ENCODE measurements around the gene PPTC7. TPM values are rescaled to one million over a fixed set of nuclear protein-coding genes. Genes with fewer than 3 reads are reported as not detected.
A peak's percentile ranks its signal among the peaks of the same experiment; 100 is the strongest.

Gene PPTC7
- total and polyA plus RNA-seq, 2 of the 13 experiments (the other 11 are each of a cell fraction or from before 2014, with no cell fraction given) = 4.8 to 12.3 TPM

- TF ChIP-seq CREB1 (IDR thresholded peaks at IDR 0.05) (peak; percentile 47; the same call in 1 of the 2 replicates), CREB1 (CRISPR knock-in tag; IDR thresholded peaks at IDR 0.05) (peak; percentile 86), ZNF660 (CRISPR knock-in tag; IDR thresholded peaks at IDR 0.05; ENCODE audit: borderline replicate concordance, low read depth) (no peak), ETS1 (CRISPR knock-in tag; IDR thresholded peaks at IDR 0.05) (0 out of 2 replicates have a peak, but pooled peaks have one; percentile 83), CREM (IDR thresholded peaks at IDR 0.05) (peak; percentile 42; the same call in 1 of the 2 replicates), CREM (CRISPR knock-in tag; IDR thresholded peaks at IDR 0.05) (no peak), IKZF5 (CRISPR knock-in tag; IDR thresholded peaks at IDR 0.05) (peak; percentile 92), PAWR (CRISPR knock-in tag; IDR thresholded peaks at IDR 0.05; ENCODE audit: borderline replicate concordance) (peak; percentile 83; the same call in 1 of the 2 replicates), NFE2 (CRISPR knock-in tag; IDR thresholded peaks at IDR 0.05) (no peak), SKIL (CRISPR knock-in tag; IDR thresholded peaks at IDR 0.05; ENCODE audit: borderline replicate concordance) (no peak; the same call in 1 of the 2 replicates), ZNF382 (CRISPR knock-in tag; IDR thresholded peaks at IDR 0.05; ENCODE audit: borderline replicate concordance) (no peak), THAP9 (CRISPR knock-in tag; IDR thresholded peaks at IDR 0.05; ENCODE audit: borderline replicate concordance) (peak; percentile 86), HNF1B (CRISPR knock-in tag; IDR thresholded peaks at IDR 0.05) (peak; percentile 97), ZNF713 (CRISPR knock-in tag; IDR thresholded peaks at IDR 0.05) (peak; percentile 58; the same call in 1 of the 2 replicates), ZNF326 (CRISPR knock-in tag; IDR thresholded peaks at IDR 0.05; ENCODE audit: borderline replicate concordance) (no peak), RFXANK (CRISPR knock-in tag; IDR thresholded peaks at IDR 0.05) (peak; percentile 2; the same call in 1 of the 2 replicates)
Observed at GRCh38 chr12:110501752-110502738, 81.1 kb downstream of the PPTC7 start, which contains the start of the genes RAD9B and VPS29 (continued).
